GM19397 (cell line): ENCODE results near the gene CETN1.
A peak's percentile ranks its signal among the peaks of the same experiment; 100 is the strongest.

Experiments used
- ATAC-seq: cut with Tn5 transposase; IDR thresholded peaks from one replicate; pipeline ENCODE4 v1.9.1; 2021; ENCODE audit warnings: mild to moderate bottlenecking, moderate library complexity; ENCODE audit not compliant: unreplicated experiment

CETN1 gene

DNA sequence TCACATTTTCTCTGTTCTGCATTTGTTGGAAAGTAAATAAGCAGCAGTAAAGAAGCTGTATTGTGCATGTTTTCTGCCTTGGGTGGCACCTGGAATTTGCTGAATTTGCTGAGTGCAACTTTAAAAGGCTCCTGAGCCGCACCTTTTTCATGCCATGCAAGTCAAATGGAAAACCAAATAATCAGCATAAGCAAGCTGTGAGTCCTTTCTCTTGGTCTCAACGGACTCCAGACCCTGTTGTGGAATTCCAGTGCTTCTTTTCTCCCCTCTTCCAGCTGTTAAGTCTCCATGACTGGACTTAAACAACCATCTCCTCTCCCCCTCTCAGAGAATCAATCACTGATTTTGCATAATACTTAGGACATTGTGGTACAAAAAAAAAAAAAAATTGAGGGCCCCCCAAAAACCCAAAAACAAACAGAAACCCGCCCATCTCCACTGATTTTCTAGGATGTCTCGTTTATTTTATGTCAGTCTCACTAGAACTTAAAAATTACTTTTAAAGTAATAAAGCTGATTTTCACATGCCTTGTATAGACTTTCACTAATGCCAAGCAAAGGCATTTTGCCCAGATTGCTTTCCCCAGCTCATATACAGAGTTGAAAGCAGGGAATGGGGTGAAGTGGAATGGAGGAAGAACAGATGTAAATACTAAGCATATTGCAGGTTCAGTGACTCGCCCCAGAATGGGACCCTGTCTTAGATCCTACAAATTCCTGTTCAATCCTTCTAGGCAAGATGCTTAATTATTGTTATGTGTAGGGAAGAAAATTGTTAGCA is 5.1 kb upstream of the CETN1 start:
- no peak for ATAC-seq

DNA sequence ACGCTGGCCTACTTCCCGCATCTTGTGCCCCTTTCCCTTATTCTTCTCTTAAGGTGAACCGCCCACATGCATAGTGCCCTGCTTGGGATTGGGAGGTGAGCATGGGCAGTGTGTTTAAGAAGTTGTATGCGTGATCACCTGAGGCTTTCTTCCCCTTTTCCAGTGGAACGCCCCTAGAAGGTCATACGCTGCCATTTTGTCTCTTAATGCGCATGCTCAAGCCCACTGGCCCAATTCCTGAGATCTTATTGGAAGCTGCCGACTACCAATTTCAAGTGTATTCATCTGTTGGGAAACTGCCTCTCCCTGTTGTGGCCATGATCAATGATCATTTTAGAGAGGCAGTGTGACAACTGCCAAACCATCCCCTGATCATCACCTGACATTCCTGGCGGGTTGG is 3.3 kb upstream of the CETN1 start:
- no peak for ATAC-seq

DNA sequence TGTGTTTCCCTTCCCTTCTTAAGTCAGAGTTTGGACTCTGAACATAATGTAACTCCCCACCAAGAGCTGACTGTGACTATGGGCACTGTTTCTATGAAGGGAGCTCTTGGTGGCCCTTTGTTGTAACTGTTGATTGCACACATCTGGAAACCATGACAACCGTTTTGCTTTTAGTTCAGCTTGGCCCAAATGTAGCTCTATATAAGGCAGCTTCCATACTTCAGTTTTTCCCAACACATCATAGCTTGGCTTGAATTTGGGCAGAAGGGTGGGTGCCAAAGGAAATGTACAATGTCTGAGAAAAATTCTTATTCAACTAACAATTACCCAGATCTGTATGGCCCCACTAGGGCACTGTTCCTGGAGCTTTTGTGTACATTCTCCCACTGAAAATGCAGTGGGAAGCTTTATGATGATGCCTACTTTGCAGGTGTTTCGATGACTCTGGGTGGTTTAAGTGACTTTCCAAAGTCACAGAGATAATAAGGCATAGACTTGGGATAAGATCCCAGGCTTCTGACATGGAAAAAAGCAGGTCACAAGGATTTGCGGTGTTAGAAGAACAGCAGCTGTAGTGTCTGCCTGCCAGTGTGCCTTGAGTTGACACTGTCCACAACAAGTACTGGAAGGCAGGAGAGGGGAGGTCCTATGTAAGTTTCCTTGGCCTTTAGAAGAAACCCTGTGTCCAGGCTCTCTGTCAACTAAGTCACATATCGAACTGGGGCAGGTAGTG is 2.4 kb upstream of the CETN1 start:
- no peak for ATAC-seq

DNA sequence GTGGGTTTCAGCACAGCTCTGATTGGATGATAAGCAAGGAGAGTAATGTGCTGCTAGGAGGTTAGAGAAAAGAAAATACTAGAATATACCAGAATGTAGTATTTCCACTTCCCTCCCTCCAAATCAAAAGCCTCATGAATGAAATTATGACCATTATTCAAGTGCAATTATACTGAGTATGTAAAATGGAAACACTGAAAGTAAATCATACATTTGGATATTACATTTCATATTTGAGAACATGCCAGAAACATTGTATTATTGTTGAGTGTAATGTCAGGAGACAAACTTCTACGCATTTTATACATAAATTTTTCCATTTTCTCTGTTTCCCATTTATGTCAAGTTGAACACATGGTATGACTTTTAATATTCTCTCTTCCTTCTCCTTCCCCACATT is 942 bp upstream of the CETN1 start:
- no peak for ATAC-seq

DNA sequence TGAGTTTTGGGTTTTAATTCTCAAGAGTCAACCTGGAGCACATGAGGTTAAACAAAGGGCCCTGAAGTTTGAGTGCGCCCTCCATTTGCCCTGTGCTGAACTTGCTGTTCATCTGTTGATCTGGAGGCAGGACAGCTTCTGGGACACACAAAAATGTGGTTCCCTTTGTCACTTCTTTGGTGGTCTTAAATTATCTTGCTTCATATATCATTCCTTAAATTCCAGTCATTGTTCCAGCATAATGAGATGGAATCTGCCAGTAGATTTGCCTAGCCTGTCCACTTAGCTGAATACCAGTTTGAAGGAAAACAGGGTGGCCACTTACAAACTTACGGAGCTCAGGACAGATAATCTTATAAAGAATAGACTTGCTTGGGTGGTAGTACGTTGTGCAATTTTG is 916 bp downstream of the CETN1 start:
- ATAC-seq: no peak

DNA sequence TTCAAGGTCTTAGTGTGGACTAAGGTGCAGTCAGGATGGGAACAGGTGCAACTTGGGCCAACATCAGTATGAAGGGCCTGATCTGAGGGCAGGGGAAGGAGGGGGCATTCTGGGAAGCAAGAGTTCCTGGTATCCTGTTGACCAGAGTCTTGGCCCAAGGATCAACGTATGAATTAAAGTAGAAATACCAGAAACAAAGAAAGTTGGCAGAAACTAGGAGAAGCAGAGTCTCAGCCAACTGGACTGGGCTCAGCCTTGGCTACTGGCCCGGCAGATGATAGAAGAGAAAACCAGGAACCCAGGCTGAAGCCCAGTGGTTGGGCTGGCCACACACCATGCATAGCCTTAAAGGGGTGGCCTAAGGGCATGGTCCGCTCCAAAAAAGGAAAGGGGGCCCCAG is 2.3 kb downstream of the CETN1 start:
- no peak for ATAC-seq

DNA sequence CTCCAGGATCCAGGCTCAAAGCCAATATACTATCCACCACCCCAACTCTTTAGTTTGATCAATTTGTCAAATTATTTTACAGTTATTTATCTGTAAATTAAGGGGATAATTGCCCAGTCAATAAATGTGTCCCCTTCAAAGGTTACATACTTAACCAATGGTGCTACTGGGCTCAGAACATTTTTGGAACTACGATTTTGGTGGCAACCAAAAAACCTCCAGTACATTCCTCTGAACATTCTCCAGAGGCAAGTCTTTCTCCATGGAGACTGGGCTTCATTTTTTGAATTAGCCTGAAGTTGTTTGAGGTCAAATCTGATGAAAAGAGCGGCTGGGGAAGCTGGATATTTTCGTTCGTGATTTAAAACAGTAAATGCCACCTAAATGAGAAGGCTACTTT is 14.9 kb downstream of the CETN1 start:
- ATAC-seq: no peak

DNA sequence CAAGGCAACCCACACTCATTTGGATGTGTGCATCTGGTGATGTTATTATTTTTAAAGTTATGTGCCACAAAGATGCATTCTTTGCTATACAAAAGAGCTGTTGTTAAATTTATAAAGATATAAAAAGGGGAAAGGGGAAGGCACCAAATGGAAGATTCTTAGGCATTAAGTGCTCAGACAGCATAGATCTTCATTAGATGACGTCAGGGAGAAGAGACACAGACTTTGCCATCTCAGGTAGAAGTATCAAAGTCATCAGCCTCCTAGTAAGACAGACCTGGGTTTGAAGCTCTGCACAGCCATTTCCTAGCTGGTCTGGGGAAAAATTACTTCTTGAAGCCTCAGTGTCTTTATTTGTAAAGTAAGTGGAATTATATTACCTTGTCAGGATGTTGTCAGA is 15.4 kb downstream of the CETN1 start:
- no peak for ATAC-seq

DNA sequence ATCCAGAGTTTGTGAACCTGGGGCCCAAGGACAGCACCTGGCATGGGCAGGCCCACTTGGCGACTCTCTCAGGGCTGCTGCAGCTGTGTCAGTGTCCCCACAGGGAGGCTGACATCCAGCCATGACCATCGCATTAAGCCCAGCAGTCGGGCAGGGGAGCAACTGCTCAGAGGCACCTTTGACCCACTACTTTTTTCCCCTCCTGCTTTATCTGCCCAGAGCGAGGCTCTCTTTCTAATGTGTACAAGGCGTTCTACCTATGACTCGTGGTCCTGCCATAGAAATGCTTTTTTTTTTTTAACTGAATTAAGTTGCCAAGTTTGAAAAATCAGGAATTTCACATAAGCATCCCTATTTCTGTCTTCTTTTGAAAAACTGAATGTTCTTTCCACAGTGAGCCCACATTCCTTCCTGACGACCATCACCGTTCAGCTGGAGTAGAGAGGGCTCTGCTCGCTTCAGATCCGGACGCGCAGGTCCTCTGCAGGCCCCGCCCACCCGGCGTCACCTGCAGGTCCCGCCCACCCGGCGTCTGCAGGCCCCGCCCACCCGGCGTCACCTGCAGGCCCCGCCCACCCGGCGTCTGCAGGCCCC is 16.2 kb downstream of the CETN1 start:
- ATAC-seq: peak; percentile 62

DNA sequence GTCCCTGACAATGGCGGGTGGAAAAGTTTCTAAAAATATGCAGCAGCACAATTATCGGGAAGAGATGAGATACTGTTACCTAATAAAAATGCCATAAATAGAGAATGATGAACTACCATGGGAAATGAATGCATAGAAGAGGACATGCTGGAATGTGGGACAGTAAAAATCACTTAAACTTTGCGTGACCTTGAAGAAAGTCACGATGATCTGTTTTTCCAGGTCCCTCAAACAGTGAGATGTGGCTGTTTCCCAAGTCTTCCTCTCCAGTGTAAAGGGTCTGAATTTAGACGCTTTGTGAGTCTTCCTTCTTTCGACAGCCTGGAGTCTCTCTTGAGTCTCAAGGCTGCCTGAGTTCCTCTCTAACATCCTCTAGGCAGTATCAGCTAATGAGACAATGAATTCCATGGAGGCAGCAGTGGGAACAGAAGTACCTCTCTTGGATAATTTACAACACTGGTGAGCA is 18.0 kb downstream of the CETN1 start:
- ATAC-seq: no peak

DNA sequence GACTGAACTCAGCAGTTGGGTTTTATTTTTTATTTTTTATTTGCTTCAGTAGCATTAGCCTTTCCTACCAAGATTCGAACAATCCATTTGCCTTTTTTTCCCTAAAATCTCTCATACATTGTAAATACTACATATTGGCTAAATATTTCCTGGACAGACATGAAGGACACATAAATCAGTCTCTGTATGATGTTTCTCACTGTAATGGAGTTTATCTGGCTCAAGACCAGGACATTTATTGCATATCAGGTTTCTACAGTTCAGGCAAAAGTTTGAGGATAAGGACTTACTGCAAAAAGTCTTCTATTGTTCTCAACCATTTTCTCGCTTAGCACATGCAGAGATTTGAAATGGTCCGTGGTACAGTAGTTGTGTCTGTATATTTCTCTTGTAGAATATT is 19.9 kb downstream of the CETN1 start:
- no peak for ATAC-seq

DNA sequence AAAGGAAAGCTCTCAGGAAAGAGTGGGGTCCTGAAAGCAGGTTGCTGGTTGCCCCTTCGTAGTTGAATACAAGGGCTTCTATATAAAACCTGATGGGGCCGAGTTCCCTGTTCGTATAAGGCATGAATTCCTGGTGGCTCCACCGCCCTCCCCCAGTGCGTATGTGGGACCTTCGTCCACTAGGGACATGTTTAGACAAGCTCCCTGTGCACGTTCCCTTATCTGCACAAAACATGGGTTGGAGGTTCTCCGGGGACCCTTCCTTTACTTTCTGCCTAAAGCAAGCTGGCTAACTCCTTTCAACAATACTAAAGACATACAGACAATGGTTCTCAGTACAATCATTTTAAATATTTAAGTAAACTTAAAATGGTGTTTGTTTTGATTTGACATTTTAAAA is 24.6 kb downstream of the CETN1 start:
- no peak for ATAC-seq

DNA sequence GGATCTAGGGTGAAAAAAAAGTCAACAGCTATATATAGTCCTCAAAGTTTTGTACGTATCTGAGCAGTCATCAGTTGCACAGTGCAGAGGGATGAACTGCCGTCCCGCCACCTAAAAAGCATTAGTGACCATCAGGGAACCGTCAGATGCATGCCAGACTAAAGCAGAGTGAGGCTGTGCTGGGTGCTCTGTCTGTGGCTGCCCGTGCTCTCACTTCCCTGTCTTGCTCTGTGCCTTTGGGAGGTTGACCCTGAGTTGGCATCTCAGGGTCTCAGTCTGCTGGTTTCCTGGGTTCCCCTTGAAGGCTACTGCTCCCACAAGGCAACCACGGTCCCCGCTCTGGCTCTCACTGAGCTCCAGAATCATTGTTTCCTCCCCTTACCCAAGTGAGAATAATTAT is 27.8 kb downstream of the CETN1 start:
- no peak for ATAC-seq

DNA sequence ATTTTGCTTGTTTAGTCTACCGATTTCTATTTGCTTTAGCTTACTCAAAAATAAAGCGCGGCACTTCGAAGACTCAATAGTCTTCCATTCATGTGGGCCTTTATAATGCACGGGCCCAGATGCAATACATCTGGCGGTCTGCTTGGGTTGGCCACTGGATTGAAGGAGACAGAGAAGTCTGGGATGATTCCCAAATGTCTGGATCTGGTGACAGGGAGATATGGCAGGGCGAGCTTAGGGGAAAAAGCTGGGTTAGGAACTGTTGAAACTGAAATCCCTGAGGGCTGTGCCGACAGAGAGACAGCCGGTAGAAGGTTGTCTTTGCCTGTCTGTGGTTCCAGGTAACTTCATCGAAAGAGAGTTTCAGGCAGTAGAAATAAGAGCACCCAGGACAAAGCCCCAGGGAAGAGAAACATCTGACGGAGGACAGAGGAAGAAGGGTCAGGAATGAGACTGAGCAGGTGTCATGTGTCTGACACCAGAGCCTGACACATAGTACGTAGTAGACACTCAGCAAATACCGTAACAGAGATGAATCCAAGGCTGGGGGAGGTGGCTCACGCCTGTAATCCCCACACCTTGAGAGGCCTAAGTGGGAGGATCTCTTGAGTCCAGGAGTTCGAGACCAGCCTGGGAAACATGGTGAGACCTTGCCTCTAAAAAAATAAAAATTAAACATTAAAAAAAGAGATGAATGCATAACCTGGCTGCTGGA is 30.2 kb downstream of the CETN1 start:
- no peak for ATAC-seq

DNA sequence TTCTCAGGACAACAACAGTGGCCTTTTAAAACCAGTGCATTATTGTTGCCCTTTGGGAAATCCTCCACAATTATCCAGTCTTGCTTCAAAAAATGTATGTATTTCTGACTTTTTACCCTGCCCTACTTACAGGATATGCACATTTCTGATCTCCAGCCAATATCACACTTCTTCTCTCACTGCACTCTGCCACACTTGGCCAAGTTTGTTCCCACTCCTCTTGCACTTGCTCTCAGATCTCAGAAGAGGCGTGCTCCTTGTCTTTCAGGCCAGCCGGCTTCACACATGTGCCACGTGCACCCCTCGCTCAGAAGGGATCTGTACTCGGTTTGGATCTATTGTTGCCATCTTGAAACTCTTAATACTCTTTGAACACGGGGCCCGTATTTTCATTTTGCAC is 32.0 kb downstream of the CETN1 start:
- ATAC-seq: no peak

DNA sequence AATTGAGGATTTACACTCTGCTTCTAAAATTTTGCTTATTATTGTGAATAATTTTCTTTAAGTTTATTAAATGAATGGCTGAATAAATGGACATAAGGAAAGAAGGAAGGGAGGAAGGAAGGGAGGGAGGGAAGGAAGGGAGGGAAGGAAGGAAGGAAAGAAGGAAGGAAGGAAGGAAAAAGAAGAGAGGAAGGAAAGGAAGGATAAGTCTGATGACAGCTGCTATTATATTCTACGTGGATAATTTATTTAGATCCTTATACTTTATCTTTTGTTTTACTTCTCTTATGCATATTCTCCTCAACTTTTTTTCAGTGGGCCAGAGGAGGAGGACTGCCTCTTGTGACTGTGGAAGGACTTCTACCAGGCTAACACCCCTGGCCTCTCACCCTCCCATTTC is 34.0 kb downstream of the CETN1 start:
- ATAC-seq: no peak

DNA sequence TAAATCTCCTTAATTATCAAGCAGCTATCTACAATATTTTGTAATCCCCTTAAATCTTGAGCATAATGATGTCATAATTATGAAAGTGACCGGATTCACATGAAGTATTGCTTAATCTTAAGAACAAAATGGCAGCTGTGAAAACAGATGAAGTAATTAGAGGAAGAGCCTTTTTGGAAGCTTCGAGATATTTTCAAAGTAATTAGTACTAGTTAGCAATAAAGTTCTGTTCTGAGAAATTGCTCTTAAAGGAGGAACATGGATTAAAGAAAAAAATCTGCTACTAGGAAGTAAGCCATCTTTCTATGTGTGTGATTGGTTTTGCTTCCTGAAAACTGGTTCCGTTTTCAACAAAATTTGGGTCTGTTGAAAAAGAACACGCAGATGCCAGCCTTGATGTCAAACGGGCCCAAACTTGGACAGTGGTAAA is 34.9 kb downstream of the CETN1 start:
- no peak for ATAC-seq

DNA sequence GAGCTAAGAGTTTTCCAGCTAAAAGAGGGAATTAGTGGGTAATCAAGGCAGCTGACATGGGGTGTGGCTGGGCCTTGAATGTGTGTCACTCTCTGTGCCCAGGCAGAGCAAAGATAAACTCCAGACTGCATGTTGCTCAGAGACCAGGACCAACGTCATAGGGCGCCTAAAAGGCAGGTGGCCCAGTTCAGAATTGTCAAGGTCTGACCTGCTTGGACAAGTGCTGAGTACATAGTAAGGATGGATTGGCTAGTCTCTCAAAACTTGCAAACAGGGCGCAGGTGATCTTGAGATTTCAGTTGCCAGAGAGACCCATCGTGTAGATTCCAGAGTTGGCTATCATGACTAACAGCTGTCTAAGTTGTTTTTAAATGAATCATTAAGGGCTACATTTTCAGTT is 35.6 kb downstream of the CETN1 start:
- no peak for ATAC-seq

DNA sequence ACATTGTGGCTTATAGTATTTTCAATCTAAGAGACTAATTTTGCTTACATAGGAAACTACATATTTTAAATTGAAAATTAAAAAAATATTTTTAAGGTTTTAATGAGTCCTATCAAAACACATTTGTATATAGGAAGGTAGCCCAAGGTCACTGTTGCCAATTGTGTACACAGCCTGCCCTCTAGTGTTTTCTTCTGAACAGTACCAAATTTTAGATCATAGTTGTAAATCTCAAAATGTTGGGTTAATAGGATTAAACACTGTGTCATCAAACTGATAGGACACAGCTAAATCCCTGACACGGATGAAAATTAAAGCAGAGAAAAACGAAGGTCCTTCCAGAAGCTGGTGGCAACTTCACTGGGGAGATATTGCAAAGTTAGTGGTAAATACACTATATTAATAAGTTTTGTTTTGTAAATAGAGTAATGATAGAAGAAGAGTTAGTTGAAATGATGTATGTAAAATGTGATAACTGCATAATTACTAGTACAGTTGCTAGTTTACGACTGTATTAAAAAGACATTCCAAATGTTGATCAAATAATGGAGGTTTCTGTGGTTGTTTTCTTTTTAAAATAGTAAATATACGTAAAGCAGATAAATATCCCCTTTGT is 36.3 kb downstream of the CETN1 start:
- no peak for ATAC-seq

DNA sequence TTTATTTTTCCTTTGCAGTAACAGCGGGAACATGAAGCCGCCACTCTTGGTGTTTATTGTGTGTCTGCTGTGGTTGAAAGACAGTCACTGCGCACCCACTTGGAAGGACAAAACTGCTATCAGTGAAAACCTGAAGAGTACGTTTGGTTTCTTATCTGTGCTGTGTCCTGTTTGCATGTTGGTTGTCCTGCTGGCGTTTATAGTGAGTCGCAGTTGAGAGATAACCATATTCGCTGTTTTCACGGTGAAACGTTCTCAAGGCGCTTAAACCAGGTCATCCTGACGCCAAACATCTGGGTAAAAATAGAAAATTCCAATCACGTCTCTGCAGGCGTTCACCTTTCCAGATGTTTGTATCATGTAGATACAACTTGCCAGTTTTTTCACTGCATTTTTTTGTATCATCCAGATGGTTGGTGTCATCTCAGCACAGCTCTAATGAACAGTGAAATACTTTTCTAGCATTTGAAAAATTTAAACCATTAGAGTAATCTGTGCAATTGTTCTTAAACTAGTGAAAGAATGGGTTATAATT is 37.9 kb downstream of the CETN1 start:
- ATAC-seq: no peak

DNA sequence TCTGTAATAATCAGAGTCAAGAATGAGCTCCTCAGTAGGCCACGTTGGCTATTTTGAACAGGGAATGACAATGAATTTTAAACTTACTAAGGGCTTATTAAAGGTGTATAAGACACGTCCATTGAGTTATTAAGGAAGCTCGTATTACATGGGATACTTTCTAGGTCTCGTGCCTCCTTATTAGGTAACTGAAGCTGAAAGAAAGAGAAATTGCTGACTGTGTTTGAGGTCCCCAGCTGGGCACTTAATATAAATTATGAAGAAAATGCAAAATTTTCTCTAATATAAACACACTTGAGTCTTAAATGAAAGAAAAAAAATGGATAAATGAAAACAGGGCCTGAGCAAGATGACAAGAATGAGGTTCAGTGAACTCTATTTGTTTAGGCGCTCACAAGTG is 38.4 kb downstream of the CETN1 start:
- ATAC-seq: no peak
